ENCODE measurements around the gene CDC42BPA.
"Not testable (repeated sequence)": the region's sequence is repeated elsewhere in the genome, so short reads cannot be mapped to it uniquely, and the experiment has no call there.

The CDC42BPA gene

GRCh38 chr1:227260433-227260832, 57.9 kb downstream of the CDC42BPA start:
- DNase-seq: no peak

- DNase-seq: no peak
These were observed 60.3 kb downstream of the CDC42BPA start for GRCh38 chr1:227257964-227258363.

- DNase-seq: no peak
These were observed 63.1 kb downstream of the CDC42BPA start for GRCh38 chr1:227255086-227255732.

- DNase-seq: no peak
These were observed 65.2 kb downstream of the CDC42BPA start for GRCh38 chr1:227253065-227253464.

- DNase-seq: no peak
These were observed 72.5 kb downstream of the CDC42BPA start for GRCh38 chr1:227245613-227246320.

GRCh38 chr1:227244339-227245118, 73.8 kb downstream of the CDC42BPA start:
- no peak for DNase-seq

GRCh38 chr1:227242811-227243682, 75.2 kb downstream of the CDC42BPA start:
- DNase-seq: no peak

- no peak for DNase-seq
These were observed 77.3 kb downstream of the CDC42BPA start for GRCh38 chr1:227240983-227241382.

- DNase-seq: no peak
These were observed 83.3 kb downstream of the CDC42BPA start for GRCh38 chr1:227234998-227235405.

- not testable (repeated sequence) for DNase-seq
These were observed 87.2 kb downstream of the CDC42BPA start for GRCh38 chr1:227231128-227231527.

- no peak for DNase-seq
These were observed 90.1 kb downstream of the CDC42BPA start for GRCh38 chr1:227228201-227228600.

GRCh38 chr1:227227761-227228160, 90.5 kb downstream of the CDC42BPA start:
- DNase-seq: no peak

GRCh38 chr1:227225715-227226346, 92.5 kb downstream of the CDC42BPA start:
- no peak for DNase-seq

GRCh38 chr1:227223171-227223806, 95.0 kb downstream of the CDC42BPA start:
- no peak for DNase-seq

GRCh38 chr1:227219715-227220292, 98.5 kb downstream of the CDC42BPA start:
- DNase-seq: no peak

- no peak for DNase-seq
These were observed 99.3 kb downstream of the CDC42BPA start for GRCh38 chr1:227218870-227219573.

GRCh38 chr1:227215863-227216510, 102.3 kb downstream of the CDC42BPA start:
- DNase-seq: no peak

GRCh38 chr1:227214207-227214606, 104.1 kb downstream of the CDC42BPA start:
- DNase-seq: no peak

- DNase-seq: no peak
These were observed 104.9 kb downstream of the CDC42BPA start for GRCh38 chr1:227213426-227213825.

GRCh38 chr1:227212164-227212563, 106.1 kb downstream of the CDC42BPA start:
- DNase-seq: no peak

All from NCI-H1048 (cell line).